GM21723 (cell line): ENCODE measurements around the gene SLC35D2.
A peak's percentile ranks its signal among the peaks of the same experiment; 100 is the strongest.
"Not testable (repeated sequence)": the region's sequence is repeated elsewhere in the genome, so short reads cannot be mapped to it uniquely, and the experiment has no call there.

ENCODE experiments used
- ATAC-seq: cut with Tn5 transposase; IDR thresholded peaks from one replicate; pipeline ENCODE4 v1.9.1; 2021; ENCODE audit warnings: mild to moderate bottlenecking, moderate library complexity; ENCODE audit not compliant: unreplicated experiment

The SLC35D2 gene

DNA sequence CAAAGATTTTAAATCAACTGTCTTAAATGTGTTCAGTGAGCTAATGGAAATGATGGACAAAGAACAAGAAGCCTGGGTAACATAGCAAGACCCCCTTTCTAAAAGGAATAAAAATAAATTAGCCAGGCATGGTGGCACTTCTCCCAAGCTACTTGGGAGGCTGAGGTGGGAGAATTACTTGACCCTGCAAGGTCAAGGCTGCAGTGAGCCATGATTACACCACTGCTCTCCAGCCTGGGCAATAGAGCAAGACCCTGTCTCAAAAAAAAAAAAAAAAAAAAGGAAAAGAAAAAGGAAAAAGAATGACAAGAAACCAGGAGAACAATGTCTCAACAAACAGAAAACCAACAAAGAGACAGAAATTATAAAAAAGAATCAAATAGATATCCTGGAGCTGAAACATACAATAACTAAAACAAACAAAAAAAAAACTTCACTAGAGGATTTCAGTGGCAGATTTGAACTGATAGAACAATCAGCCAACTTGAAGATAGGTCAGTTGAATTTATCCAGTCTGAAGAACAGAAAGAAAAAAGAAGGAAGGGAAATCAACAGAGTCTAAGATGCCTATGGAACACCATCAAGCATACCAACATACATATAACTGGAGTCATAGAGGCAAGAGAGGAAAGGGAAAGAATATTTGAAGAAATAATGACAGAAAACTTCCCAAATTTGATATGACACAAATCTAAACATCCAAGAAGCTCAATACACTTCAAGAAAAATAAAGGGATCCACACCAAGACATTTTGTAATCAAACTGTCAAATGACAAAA lies 16.8 kb upstream of the SLC35D2 start:
- ATAC-seq = no peak

DNA sequence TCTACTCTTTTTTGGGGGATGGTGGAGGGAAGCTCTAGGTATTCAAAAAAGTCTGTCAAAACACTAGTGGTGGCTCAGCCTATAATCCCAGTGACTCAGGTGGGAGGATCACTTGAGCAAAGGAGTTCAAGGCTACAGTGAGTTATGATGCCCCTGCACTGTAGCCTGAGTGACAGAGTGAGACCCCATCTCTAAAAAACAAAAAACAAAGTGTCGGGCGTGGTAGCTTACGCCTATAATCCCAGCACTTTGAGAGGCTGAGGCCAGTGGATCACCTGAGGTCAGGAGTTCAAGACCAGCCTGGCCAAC lies 15.8 kb upstream of the SLC35D2 start:
- peak; percentile 32 for ATAC-seq

DNA sequence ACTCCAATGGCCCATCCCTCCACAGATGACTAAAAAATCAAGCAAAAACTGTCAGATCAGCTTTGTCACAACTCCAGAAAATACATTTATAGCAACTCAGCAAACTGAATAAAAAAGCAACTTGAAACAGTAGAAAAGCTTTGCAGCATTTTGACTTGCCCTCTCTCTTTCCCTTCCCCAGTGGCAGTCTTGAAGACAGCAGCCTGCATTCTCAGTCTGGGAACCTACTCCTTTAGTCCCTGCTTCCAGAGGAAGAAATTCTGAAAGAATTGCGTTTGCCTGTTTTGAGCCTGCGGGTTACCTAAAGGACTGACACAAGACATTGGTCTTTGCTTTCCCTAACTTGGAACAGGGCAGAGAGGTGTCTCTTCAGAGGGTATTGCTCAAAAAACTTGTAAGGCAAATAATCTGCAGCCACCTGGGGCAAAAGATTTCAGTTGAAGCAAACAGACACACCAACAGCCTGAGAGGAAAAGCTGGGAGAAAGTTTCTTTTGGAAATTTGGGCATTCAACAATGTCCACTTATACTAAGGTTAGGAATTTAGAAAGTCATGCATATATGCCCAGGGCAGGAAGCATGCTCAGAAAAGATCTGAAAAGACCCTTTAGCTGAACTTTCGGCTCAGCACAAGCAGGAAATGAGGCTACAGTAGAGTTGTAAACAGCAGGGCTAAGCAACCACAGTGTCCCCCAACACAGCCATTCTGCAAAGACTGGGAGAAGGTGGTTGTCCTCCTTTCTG lies 15.2 kb upstream of the SLC35D2 start:
- ATAC-seq = peak; percentile 90

DNA sequence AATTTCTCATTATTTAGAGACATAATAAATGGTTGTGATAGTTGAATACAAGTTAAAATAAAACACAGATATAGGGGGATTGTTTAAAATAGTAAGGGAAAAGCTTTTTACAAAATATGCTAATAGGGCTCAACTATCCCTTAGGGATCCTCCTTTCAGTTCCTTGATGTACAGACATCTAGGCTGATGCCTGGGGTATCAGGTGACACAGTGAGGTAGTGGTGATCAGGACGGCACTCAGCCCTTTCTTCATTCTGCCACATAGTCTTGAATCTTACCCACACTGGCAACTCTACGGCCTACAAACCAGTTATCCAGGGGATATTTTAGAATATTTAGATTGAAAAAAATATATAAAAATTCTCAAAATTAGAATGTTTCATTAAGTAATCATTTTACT lies 12.5 kb upstream of the SLC35D2 start:
- ATAC-seq = no peak

DNA sequence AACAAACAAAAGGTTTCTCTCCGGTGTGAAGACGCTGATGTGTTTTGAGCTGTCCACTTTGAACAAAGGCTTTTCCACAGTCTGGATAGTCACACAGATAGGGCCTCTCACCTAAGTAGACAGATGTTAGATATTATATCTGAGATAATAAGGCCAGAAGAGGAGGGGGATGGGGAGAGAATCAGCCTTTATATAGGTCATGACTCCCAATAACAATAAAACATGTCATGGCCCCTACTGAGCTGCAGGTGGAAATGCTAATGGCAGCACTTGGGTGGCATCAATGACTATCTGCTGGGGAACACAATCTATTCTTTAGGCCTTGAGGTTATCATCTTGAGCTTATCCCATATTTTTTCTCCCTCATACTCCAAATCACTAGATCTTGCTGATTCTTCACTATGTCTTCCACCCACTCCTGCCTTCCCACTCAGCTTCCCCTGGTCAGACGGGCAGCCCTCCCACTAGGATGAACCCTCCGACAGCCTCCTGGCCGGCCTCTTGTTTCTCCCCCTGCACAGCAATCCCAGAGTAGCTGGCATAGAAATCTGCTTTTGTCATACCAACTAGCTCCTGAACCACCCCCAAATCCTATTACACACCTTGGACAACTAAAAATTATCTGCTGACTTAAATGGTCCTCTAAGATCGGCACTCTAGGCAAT lies 11.5 kb upstream of the SLC35D2 start:
- ATAC-seq = no peak

DNA sequence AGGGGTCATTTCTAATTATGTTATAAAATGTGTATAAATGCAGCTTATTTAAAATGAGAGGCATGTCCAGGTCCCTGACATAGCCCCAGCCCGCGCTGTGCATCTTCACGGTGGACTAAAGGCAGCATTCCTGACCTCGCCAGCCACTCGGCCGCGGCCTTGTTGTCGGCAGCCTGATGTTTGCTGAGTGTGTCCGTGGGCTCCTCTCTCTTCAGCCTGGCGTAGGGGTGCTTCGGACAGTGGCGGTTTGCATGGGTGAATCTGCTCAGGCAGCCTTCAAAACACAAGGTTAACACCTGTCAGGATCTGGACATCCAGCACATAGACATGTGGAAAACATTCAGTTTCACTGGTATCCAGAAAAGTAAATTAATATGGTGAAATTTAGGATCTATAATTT lies 8.8 kb upstream of the SLC35D2 start:
- no peak for ATAC-seq

DNA sequence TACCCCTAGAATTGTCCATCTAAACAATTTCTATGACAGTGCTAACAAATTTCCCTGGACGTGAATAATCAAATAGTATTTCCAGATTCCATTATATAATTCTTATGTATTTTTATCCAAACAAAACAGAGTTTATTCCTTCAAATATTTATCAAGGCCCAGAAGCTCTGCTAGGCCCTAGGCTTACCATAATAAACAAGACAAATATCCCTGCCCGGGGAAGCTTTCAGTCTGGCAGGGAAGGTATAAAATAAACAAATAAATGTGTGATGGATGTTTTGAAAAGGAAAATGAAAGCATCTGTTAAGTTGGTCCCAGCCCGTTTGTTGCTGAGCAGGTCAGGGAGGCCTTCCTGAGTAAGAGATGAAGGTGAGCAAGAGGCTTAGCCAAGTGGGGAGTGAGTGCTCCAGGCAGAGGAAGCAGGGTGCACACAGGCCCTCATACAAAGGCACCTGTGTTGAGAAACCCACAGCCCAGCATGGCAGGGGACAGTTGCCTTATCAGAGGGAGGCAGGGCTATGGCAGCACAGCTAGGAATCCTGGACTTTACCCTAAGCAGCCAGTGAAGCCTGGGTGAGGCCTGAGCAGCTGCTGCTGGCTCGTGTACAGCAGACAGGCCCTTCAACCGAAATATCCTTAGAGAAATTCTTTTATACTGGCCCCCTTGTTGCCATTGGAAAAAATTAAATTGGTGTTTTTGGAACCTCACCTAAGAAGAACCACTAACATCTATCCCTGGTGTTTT lies 7.7 kb upstream of the SLC35D2 start:
- ATAC-seq = no peak

DNA sequence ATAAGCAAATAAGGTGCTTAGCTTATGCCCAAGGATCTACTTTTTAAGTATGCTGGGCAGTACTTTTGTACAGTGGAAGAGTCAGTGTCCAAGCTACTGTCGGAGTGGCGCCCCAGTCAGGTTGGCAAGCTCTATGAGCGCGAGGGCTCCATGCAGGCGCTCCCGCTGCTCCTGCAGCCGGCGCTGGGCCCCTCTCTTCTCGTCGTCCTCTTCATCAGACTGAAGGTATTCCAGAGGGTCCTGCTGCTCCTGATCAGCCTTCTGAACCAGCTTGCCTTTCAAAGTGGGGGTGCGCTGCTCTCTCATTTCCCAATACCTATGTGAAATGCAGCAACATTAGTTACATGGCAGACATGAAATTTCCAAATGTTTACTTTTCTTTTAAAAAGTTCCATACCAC lies 4.6 kb upstream of the SLC35D2 start:
- ATAC-seq = no peak

DNA sequence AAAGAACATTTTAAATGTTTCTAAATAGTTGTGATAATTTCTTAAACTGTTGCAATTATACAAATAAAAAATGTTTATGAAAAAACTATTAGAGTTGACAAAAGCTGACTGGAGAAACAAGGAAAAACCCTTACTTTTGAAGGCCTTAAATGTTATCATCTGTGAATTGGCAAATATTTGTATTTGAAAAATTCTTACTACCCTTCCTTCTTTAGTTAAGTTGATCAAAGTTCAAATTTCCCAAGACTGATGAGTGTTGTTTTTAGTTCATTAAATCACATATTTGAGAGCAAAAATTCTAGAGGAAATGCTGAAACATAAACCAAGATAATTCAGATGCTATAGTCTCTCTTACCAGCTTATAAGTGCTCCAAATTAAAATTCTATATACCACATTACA lies 2.6 kb upstream of the SLC35D2 start:
- ATAC-seq = no peak

DNA sequence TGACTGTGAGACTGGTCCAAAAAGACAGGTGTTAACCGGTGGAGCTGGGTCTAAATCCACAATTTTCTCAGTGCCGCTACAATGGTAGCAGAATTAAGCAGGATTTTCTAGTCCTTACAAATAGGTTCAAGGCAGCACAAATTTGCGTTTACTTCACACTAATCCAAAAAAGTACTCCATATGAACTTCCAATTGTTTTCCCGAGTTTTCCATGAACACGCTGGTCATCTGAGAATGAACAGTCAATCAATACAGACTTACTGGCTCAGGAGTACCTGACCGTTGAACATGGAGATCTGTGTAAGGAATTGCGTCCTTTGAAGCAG lies 709 bp downstream of the SLC35D2 start:
- ATAC-seq = no peak

DNA sequence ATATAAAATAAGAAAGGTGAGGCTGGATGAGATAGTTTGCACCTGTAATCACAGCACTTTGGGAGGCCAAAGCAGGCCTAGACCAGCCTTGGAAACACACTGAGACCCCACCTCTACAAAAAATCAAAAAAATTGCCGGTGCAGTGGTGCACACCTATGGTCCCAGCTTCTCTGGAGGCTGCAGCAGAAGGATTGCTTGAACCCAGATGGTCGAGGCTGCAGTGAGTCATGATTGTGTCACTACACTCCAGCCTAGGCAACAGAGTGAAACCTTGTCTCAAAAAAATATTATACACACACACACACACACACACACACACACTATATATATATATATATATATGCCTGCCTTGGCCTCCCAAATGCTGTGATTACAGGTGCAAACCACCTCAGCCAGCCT lies 1.3 kb downstream of the SLC35D2 start:
- ATAC-seq = no peak

DNA sequence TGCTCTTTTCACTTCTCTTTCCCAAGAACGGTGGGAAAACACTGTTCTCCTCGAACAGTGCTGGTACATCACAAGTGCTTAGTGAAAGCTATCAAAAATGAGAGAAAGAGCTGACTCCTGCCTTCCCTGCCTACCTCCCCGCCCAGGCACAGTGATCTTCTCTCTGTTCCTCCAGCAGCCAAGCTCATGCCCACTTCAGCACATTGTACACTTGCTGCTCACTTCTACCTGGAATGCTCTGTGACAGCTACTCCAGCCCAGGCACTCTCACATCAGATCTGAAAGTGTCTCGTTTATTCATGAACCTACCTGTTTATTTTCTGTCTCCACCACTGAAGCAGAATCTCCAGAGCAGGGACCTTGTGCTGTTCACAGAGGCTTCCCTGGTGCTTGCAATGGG lies 1.8 kb downstream of the SLC35D2 start:
- no peak for ATAC-seq

DNA sequence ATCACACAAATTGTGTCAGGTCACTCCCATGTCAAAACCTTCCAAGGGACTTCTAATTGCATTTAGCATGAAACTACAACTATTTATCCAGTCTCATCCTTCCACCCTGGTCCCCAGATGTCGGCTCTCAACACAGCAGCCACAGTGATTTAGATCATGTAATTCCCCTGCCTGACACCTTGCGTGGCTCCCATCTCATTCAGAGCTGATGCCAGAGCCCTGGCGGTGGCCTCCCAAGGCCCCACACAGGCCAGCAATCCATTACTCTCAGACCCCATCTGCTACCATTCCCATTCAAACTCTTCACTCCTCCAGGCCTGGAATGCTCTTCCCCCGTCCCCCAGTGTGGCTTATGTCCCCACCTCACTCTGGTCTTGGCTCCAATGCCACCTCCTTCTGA lies 2.4 kb downstream of the SLC35D2 start:
- ATAC-seq = no peak

DNA sequence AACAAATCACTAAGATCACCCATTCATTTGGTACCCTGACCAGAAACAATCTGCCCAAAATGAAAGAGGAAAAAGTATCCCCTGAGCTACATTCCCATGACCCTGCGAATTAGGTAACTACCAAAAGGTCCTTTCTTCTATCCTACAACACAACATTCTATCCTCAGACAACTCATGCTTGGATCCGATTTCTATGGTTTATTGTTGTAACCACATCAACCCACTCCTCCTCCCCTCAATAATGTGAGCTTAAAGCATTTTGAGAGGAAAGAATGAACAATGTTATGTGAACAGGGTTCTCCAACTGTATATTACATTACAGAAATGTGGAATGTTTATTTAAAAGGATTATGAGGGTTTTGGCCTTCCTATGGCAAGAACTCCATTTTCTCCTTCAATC lies 4.0 kb downstream of the SLC35D2 start:
- no peak for ATAC-seq

DNA sequence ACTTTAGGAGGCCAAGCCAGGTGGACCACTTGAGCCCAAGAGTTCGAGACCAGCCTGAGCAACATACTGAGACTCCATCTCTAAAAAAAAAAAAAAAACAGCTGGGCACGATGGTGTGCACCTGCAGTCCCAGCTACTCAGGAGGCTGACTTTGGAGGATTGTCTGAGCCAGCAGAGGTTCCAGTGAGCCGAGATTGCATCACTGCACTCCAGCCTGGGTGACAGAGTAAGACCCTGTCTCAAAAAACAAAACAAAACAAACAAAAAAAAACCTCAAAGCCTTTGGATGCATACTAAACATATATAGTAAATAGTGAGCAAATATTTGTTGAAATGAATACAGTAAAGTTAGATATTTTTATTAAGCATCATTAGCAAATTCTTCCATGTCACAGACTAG lies 5.3 kb downstream of the SLC35D2 start:
- no peak for ATAC-seq

DNA sequence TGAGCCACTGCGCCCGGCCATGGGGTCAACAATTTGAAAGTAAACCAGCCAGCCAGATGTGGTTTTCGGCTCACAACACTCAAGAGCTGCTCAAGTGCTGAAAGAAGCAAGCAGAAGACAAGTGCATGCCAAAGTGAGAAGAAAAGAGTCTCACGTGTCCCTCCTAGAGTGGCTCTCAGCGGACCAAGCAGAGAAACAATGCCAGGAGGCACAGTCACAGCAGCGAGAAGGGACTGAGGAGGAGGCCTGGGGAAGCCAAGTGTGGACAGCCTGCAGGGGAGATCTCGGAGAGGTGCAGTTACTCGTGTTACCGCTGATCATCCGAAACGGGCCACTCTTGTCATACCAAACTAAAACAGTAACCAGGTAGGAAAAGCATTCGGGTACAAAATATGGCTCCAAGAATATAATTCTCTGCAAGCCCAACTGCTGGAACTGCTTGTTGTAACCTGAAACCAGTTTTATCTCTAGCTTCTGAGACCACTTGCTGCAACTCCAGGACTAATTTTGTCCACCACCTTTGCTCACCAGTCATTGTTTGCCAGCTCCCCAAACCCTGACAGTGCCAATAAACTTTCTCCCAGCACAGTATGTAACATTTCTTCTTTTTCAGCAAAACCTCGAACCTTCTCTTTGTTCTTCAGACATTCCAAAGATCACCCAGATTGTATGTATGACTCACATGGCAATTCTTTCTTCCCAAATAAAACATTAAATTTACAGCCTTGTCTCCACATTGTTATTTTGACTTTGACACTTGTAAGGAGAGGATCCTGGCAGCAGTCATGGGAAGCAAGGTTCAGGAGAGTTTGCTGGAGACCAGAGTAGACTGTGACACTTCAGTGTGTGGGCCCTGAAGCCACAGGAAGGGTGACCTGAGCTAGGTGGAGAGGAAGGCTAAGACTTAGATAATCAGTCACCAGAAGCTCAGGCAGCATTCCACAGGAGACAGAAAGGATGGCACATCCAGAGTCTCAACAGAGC lies 6.3 kb downstream of the SLC35D2 start:
- ATAC-seq = no peak

DNA sequence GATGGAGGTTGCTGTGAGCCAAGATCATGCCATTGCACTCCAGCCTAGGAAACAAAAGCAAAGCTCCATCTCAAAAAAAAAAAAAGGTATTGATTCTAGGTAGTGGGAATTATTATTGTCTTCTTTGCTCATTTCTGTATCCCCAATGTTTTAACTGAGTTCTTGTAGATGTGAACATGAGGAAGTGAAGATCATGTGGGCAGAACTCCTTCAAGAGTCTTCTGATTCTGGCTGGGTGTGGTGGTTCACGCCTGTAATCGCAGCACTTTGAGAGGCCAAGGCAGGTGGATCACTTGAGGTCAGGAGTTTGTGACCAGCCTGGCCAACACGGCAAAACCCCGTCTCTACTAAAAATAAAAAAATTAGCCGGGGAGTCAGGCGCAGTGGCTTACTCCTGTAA lies 8.0 kb downstream of the SLC35D2 start:
- not testable (repeated sequence) for ATAC-seq

DNA sequence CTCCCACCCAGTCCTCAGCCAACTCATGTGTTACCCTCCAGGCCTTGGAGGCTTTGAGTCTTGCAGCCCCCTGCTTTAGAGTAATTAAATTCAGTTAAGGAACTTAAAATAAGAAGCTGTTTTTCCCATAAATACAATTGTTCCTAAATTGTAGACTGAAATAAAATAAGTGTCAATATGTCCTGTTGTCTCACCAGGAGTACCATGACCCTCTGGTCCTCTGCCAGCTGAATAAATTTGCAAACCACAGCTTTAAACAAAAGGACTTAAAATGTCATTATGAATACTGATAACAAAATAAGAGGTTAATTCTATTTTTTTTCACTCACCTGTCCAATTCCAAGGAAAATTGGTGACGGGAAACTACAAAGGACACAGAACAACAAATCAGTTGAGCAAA lies 15.6 kb downstream of the SLC35D2 start:
- no peak for ATAC-seq

DNA sequence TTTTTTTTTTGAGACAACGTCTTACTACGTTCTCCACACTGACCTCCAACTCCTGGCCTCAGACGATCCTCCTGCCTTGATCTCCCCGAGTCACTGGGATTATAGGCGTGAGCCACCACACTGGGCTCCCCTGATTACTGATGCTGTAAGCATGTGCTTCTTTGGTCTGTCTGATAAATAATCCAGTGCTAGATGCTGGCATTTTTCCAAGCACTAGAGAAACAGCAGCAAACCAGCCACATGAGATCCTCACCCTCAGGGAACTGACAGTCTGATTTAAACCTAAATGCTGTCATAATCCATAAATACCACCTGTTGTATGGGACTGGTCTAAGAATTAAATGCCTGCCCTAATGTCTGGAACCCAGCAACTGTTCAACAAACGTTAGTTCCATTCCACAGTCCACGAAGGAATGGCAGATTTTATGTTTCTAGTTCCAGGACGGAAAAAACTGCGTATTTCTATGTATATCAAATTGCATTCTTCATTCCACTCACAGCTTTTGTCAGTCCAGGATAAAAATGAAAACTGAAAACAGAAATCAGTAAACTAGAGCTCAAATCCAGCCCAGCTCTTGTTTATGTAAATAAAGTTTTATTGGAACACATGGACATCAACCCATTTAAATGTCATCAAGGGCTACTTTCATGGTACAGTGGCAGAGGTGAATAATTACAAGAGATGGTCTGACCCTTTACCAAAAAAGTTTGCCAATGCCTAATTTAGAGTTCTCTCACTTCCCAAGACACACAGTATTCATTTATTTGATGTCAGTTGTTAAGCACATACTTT lies 20.1 kb downstream of the SLC35D2 start:
- ATAC-seq = no peak

DNA sequence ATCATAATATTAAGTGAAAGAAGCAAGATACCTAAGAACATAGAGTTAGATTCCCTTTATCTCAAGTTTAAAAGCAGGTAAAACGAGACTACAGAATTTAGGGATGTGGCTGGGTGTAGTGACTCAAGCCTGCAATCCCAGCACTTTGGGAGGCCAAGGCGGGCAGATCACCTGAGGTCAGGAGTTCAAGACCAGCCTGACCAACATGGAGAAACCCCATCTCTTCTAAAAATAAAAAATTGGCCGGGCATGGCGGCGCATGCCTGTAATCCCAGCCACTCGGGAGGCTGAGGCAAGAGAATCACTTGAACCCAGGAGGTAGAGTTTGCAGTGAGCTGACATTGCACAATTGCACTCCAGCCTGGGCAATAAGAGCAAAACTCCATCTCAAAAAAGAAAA lies 21.4 kb downstream of the SLC35D2 start:
- ATAC-seq = not testable (repeated sequence)
